ENCODE data around the gene FAM120A.

- no peak for TF ChIP-seq EP300 (IDR thresholded peaks at IDR 0.05)
- no peak for TF ChIP-seq CTCF (IDR thresholded peaks at IDR 0.05)
- no peak for TF ChIP-seq POLR2AphosphoS5 (IDR thresholded peaks at IDR 0.05)
Observed at GRCh38 chr9:93567271-93567959, 115.9 kb downstream of the FAM120A start.

All from esophagus muscularis mucosa (tissue), 4 donors.